ENCODE measurements around the gene A4GALT. TPM values are rescaled to one million over a fixed set of nuclear protein-coding genes. Genes with fewer than 3 reads are reported as not detected.

Gene A4GALT
- total and polyA plus RNA-seq, 2 experiments from 2014 or later = 7.0 to 16.2 TPM

DNA sequence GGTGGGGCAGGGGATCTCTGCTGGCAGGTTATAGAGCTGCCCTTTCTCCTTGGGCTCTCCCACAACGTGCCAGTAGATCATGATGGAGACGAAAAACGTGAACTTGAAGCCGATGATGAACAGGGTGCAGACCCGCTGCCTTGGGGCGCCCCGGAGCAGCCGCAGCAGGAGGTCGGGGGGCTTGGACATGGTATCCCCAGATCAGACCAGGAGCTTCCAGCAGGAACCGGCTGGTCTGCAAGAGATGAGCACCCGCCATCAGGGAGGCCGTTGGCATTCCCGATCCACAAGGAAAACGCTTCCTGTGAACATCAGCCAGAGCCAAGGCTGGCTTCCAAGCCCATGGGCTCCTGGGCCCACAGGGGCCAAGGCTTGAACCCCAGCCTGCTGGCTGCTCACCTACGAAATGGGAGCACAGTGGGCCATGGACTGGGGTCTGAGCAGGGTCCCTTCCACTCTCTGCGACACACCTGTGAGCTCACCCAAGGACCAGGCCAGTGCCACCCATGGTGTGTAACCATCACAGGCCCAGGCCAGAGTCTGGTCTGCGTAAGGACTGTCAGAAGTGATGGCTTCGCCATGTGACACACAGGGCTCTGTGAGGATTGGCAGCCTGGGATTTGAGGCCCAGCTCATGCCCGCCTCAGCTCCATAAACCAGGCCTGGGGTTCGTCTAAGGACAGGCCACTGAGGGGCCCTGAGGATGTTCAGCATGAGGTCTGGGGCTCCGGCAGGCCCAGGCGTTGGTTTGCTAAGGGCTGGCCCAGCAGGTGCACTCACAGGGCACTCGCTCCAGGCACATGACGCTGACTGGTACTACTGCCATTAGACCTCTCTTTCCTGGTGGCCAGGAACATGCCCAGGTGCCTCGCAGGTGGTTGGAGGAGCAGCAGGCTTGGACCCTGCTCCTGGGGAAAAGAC lies 26.6 kb downstream of the A4GALT start:
- no peaks in the 10 kb centered on the region for H4K20me1 ChIP-seq (replicated peaks; ENCODE audit: insufficient read depth)
- 0 out of 2 replicates have a peak, but pooled peaks cover 2% of the 10 kb centered on the region for H3F3A ChIP-seq (replicated peaks; ENCODE audit: low read depth)
- no peaks in the 10 kb centered on the region; the same call in 1 of the 2 replicates for H3K36me3 ChIP-seq (ENCODE audit: insufficient read depth)
- no peak overlapping the region for H3K4me3 ChIP-seq
- Mint-ChIP-seq H3K4me1 (peaks cover 14% of the 10 kb centered on the region), H3K9me3 (no peaks in the 10 kb centered on the region), H3K27ac (no peak overlapping the region), H3K36me3 (ENCODE audit: low read depth) (no peaks in the 10 kb centered on the region; the same call in 2 of the 3 replicates), H3K4me3 (no peak overlapping the region), H3K27me3 (ENCODE audit: insufficient read depth, low read depth, poor library complexity) (peaks cover 2% of the 10 kb centered on the region)
- ATAC-seq (no peak), DNase-seq (ENCODE audit: low spot score) (no peak)
- H2AFZ ChIP-seq = no peak overlapping the region
- TF ChIP-seq STAT1 (IDR thresholded peaks at IDR 0.05; ENCODE audit: unreplicated experiment) (no peak), EZH2 (IDR thresholded peaks at IDR 0.05; ENCODE audit: low read depth, unreplicated experiment) (no peak), ZNF114 (CRISPR knock-in tag; IDR thresholded peaks at IDR 0.05) (no peak), POLR2AphosphoS5 (IDR thresholded peaks at IDR 0.05; ENCODE audit: low read depth) (no peak), JUNB (IDR thresholded peaks at IDR 0.05; ENCODE audit: unreplicated experiment) (no peak), CREB1 (CRISPR knock-in tag; IDR thresholded peaks at IDR 0.05; ENCODE audit: low read depth) (no peak), EZH2phosphoT487 (IDR thresholded peaks at IDR 0.05; ENCODE audit: unreplicated experiment) (no peak), ZNF331 (CRISPR knock-in tag; IDR thresholded peaks at IDR 0.05; ENCODE audit: low read depth) (no peak), NANOG (IDR thresholded peaks at IDR 0.05; ENCODE audit: borderline replicate concordance) (no peak)
- TF ChIP-seq, protein P1, sequence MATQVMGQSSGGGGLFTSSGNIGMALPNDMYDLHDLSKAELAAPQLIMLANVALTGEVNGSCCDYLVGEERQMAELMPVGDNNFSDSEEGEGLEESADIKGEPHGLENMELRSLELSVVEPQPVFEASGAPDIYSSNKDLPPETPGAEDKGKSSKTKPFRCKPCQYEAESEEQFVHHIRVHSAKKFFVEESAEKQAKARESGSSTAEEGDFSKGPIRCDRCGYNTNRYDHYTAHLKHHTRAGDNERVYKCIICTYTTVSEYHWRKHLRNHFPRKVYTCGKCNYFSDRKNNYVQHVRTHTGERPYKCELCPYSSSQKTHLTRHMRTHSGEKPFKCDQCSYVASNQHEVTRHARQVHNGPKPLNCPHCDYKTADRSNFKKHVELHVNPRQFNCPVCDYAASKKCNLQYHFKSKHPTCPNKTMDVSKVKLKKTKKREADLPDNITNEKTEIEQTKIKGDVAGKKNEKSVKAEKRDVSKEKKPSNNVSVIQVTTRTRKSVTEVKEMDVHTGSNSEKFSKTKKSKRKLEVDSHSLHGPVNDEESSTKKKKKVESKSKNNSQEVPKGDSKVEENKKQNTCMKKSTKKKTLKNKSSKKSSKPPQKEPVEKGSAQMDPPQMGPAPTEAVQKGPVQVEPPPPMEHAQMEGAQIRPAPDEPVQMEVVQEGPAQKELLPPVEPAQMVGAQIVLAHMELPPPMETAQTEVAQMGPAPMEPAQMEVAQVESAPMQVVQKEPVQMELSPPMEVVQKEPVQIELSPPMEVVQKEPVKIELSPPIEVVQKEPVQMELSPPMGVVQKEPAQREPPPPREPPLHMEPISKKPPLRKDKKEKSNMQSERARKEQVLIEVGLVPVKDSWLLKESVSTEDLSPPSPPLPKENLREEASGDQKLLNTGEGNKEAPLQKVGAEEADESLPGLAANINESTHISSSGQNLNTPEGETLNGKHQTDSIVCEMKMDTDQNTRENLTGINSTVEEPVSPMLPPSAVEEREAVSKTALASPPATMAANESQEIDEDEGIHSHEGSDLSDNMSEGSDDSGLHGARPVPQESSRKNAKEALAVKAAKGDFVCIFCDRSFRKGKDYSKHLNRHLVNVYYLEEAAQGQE (IDR thresholded peaks at IDR 0.05; ENCODE audit: unreplicated experiment) = no peak
- TF ChIP-seq, protein P2, sequence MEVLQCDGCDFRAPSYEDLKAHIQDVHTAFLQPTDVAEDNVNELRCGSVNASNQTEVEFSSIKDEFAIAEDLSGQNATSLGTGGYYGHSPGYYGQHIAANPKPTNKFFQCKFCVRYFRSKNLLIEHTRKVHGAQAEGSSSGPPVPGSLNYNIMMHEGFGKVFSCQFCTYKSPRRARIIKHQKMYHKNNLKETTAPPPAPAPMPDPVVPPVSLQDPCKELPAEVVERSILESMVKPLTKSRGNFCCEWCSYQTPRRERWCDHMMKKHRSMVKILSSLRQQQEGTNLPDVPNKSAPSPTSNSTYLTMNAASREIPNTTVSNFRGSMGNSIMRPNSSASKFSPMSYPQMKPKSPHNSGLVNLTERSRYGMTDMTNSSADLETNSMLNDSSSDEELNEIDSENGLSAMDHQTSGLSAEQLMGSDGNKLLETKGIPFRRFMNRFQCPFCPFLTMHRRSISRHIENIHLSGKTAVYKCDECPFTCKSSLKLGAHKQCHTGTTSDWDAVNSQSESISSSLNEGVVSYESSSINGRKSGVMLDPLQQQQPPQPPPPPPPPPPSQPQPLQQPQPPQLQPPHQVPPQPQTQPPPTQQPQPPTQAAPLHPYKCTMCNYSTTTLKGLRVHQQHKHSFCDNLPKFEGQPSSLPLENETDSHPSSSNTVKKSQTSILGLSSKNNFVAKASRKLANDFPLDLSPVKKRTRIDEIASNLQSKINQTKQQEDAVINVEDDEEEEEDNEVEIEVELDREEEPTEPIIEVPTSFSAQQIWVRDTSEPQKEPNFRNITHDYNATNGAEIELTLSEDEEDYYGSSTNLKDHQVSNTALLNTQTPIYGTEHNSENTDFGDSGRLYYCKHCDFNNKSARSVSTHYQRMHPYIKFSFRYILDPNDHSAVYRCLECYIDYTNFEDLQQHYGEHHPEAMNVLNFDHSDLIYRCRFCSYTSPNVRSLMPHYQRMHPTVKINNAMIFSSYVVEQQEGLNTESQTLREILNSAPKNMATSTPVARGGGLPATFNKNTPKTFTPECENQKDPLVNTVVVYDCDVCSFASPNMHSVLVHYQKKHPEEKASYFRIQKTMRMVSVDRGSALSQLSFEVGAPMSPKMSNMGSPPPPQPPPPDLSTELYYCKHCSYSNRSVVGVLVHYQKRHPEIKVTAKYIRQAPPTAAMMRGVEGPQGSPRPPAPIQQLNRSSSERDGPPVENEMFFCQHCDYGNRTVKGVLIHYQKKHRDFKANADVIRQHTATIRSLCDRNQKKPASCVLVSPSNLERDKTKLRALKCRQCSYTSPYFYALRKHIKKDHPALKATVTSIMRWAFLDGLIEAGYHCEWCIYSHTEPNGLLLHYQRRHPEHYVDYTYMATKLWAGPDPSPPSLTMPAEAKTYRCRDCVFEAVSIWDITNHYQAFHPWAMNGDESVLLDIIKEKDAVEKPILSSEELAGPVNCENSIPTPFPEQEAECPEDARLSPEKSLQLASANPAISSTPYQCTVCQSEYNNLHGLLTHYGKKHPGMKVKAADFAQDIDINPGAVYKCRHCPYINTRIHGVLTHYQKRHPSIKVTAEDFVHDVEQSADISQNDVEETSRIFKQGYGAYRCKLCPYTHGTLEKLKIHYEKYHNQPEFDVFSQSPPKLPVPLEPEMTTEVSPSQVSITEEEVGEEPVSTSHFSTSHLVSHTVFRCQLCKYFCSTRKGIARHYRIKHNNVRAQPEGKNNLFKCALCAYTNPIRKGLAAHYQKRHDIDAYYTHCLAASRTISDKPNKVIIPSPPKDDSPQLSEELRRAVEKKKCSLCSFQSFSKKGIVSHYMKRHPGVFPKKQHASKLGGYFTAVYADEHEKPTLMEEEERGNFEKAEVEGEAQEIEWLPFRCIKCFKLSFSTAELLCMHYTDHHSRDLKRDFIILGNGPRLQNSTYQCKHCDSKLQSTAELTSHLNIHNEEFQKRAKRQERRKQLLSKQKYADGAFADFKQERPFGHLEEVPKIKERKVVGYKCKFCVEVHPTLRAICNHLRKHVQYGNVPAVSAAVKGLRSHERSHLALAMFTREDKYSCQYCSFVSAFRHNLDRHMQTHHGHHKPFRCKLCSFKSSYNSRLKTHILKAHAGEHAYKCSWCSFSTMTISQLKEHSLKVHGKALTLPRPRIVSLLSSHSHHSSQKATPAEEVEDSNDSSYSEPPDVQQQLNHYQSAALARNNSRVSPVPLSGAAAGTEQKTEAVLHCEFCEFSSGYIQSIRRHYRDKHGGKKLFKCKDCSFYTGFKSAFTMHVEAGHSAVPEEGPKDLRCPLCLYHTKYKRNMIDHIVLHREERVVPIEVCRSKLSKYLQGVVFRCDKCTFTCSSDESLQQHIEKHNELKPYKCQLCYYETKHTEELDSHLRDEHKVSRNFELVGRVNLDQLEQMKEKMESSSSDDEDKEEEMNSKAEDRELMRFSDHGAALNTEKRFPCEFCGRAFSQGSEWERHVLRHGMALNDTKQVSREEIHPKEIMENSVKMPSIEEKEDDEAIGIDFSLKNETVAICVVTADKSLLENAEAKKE (CRISPR knock-in tag; IDR thresholded peaks at IDR 0.05) = no peak
- TF ChIP-seq, protein P3, sequence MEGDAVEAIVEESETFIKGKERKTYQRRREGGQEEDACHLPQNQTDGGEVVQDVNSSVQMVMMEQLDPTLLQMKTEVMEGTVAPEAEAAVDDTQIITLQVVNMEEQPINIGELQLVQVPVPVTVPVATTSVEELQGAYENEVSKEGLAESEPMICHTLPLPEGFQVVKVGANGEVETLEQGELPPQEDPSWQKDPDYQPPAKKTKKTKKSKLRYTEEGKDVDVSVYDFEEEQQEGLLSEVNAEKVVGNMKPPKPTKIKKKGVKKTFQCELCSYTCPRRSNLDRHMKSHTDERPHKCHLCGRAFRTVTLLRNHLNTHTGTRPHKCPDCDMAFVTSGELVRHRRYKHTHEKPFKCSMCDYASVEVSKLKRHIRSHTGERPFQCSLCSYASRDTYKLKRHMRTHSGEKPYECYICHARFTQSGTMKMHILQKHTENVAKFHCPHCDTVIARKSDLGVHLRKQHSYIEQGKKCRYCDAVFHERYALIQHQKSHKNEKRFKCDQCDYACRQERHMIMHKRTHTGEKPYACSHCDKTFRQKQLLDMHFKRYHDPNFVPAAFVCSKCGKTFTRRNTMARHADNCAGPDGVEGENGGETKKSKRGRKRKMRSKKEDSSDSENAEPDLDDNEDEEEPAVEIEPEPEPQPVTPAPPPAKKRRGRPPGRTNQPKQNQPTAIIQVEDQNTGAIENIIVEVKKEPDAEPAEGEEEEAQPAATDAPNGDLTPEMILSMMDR (conservative IDR thresholded peaks at IDR 0.05; ENCODE audit: low read depth in 2 of 2) = no peak
- TF ChIP-seq, protein P4, sequence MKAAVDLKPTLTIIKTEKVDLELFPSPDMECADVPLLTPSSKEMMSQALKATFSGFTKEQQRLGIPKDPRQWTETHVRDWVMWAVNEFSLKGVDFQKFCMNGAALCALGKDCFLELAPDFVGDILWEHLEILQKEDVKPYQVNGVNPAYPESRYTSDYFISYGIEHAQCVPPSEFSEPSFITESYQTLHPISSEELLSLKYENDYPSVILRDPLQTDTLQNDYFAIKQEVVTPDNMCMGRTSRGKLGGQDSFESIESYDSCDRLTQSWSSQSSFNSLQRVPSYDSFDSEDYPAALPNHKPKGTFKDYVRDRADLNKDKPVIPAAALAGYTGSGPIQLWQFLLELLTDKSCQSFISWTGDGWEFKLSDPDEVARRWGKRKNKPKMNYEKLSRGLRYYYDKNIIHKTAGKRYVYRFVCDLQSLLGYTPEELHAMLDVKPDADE (IDR thresholded peaks at IDR 0.05) = no peak
- peaks cover 8% of the 10 kb centered on the region for H3K4me1 ChIP-seq (ENCODE audit: insufficient read depth)
- no peaks in the 10 kb centered on the region for H3K9me2 ChIP-seq (ENCODE audit: insufficient read depth)
- H3K79me2 ChIP-seq (replicated peaks; ENCODE audit: insufficient read depth) = no peaks in the 10 kb centered on the region
- H3K27ac ChIP-seq (ENCODE audit: low read depth) = no peak overlapping the region
- no peak overlapping the region for H3K4me2 ChIP-seq
- H3K27me3 ChIP-seq (ENCODE audit: insufficient read depth) = no peaks in the 10 kb centered on the region
